GM23338 (cell line): ENCODE results near the gene UTS2R.

Source experiments
- CREB1 ChIP-seq: fragments of 250-450 bp; sonication (Bioruptor Pico); IDR thresholded peaks from 2 replicates; pipeline ENCODE4 v1.5.0; 2020; ENCODE audit warnings: low read depth, mild to moderate bottlenecking, moderate library complexity
- CTCF ChIP-seq, 2 experiments: fragments of 200-600 bp in 1 of 2; sonication (generic) in 1 of 2; conservative IDR thresholded peaks; 2 replicates each; pipeline versions ENCODE4 v1.5.1 to v1.6.1; 2016 to 2017; ENCODE audit warnings: antibody characterized with exemption in 2 of 2, low read depth in 2 of 2, mild to moderate bottlenecking in 2 of 2, moderate library complexity in 1 of 2
- EZH2 ChIP-seq: fragments of 200-600 bp; sonication (generic); IDR thresholded peaks from one replicate; pipeline ENCODE4 v1.8.0; 2017; ENCODE audit warnings: antibody characterized with exemption, mild to moderate bottlenecking, low read depth; ENCODE audit not compliant: unreplicated experiment
- JUNB ChIP-seq: IDR thresholded peaks from one replicate; pipeline ENCODE4 v1.6.1; 2016; ENCODE audit warnings: antibody characterized with exemption; ENCODE audit not compliant: unreplicated experiment
- POLR2AphosphoS5 ChIP-seq: IDR thresholded peaks from 2 replicates; pipeline ENCODE4 v1.6.1; 2016; ENCODE audit warnings: antibody characterized with exemption, low read depth

- TF ChIP-seq CTCF (conservative IDR thresholded peaks at IDR 0.05; ENCODE audit: low read depth in 2 of 2) (no peak), CREB1 (CRISPR knock-in tag) (no peak), POLR2AphosphoS5 (no peak), EZH2 (no peak), JUNB (no peak)
Observed at GRCh38 chr17:82400830-82401229, 29.3 kb downstream of the UTS2R start.
